HL-60/S4 treated with phorbol 12-myristate 13-acetate at 8.2 ng/mL for 4 days and 3 days (cell line): ENCODE measurements around the gene NPDC1.
"Not testable (repeated sequence)": the region's sequence is repeated elsewhere in the genome, so short reads cannot be mapped to it uniquely, and the experiment has no call there.

Source experiments
- in situ Hi-C: fragments of 300-500 bp; cut with MboI; formaldehyde crosslinking; loops from 2 replicates; pipeline ENCODE4 v1.15.0; 2022; ENCODE audit warnings: low sequenced_read_pairs

NPDC1 gene

GRCh38 chr9:137041124-137041523, 4.9 kb downstream of the NPDC1 start:
- in situ Hi-C loops: no loop called here

- in situ Hi-C loops: no loop called here
These were observed 5.4 kb downstream of the NPDC1 start for GRCh38 chr9:137040568-137040967.

GRCh38 chr9:137039611-137040366, 6.2 kb downstream of the NPDC1 start:
- in situ Hi-C loops: no loop called here

GRCh38 chr9:137038916-137039315, 7.1 kb downstream of the NPDC1 start:
- in situ Hi-C loops: no loop called here

- in situ Hi-C loops: no loop called here
These were observed 8.5 kb downstream of the NPDC1 start for GRCh38 chr9:137037483-137037882.

GRCh38 chr9:137037035-137037434, 8.9 kb downstream of the NPDC1 start:
- in situ Hi-C loops: no loop called here

GRCh38 chr9:137035937-137036336, 10.0 kb downstream of the NPDC1 start:
- in situ Hi-C loops: no loop called here

- in situ Hi-C loops: no loop called here
These were observed 10.5 kb downstream of the NPDC1 start for GRCh38 chr9:137035507-137035834.

- in situ Hi-C loops: no loop called here
These were observed 11.1 kb downstream of the NPDC1 start for GRCh38 chr9:137034709-137035506.

GRCh38 chr9:137034039-137034708, 11.8 kb downstream of the NPDC1 start:
- in situ Hi-C loops: no loop called here

- in situ Hi-C loops: not testable (repeated sequence)
These were observed 12.5 kb downstream of the NPDC1 start for GRCh38 chr9:137033481-137033880.

- in situ Hi-C loops: no loop called here
These were observed 13.1 kb downstream of the NPDC1 start for GRCh38 chr9:137032858-137033257.

GRCh38 chr9:137031904-137032640, 13.9 kb downstream of the NPDC1 start, which contains the start of gene FUT7:
FUT7 (minus strand) TSS chr9:137032088; CDS start chr9:137031991, 97 bp downstream.
- in situ Hi-C loops: no loop called here

- in situ Hi-C loops: no loop called here
These were observed 15.1 kb downstream of the NPDC1 start for GRCh38 chr9:137030538-137031527.

- in situ Hi-C loops: no loop called here
These were observed 16.0 kb downstream of the NPDC1 start for GRCh38 chr9:137030006-137030405.

- in situ Hi-C loops: no loop called here
These were observed 16.7 kb downstream of the NPDC1 start for GRCh38 chr9:137029058-137029936.

GRCh38 chr9:137028263-137029057, 17.5 kb downstream of the NPDC1 start:
- in situ Hi-C loops: no loop called here
